ENCODE results near the gene SLC2A4.
"Not testable (repeated sequence)": the region's sequence is repeated elsewhere in the genome, so short reads cannot be mapped to it uniquely, and the experiment has no call there.

SLC2A4 gene

GRCh38 chr17:7324438-7324779 is 42.9 kb downstream of the SLC2A4 start:
- no peak for DNase-seq (ENCODE audit: low read depth, low spot score)

GRCh38 chr17:7325031-7325528 is 43.6 kb downstream of the SLC2A4 start:
- no peak for DNase-seq (ENCODE audit: low read depth, low spot score)

- no peak for DNase-seq (ENCODE audit: low read depth, low spot score)
These were observed 44.7 kb downstream of the SLC2A4 start for GRCh38 chr17:7326186-7326585.

- DNase-seq (ENCODE audit: low read depth, low spot score) = no peak
These were observed 45.5 kb downstream of the SLC2A4 start for GRCh38 chr17:7327056-7327455.

- no peak for DNase-seq (ENCODE audit: low read depth, low spot score)
These were observed 46.0 kb downstream of the SLC2A4 start for GRCh38 chr17:7327501-7327900.

GRCh38 chr17:7328009-7328408 is 46.5 kb downstream of the SLC2A4 start:
- DNase-seq (ENCODE audit: low read depth, low spot score) = no peak

GRCh38 chr17:7328840-7329373 is 47.4 kb downstream of the SLC2A4 start, which contains the start of gene NEURL4:
Gene NEURL4, minus strand, starts transcription at chr17:7329335. Its CDS starts 23 bp downstream, at chr17:7329312.
- no peak for DNase-seq (ENCODE audit: low read depth, low spot score)

GRCh38 chr17:7329374-7329996 is 48.0 kb downstream of the SLC2A4 start:
- peak; percentile 92 for DNase-seq (ENCODE audit: low read depth, low spot score)

GRCh38 chr17:7329997-7330637 is 48.6 kb downstream of the SLC2A4 start:
- peak; percentile 57 for DNase-seq (ENCODE audit: low read depth, low spot score)

GRCh38 chr17:7330638-7331015 is 49.1 kb downstream of the SLC2A4 start:
- no peak for DNase-seq (ENCODE audit: low read depth, low spot score)

GRCh38 chr17:7332111-7332510 is 50.6 kb downstream of the SLC2A4 start:
- DNase-seq (ENCODE audit: low read depth, low spot score) = no peak

GRCh38 chr17:7332600-7333069 is 51.1 kb downstream of the SLC2A4 start:
- DNase-seq (ENCODE audit: low read depth, low spot score) = not testable (repeated sequence)

GRCh38 chr17:7334938-7335538 is 53.5 kb downstream of the SLC2A4 start:
- no peak for DNase-seq (ENCODE audit: low read depth, low spot score)

GRCh38 chr17:7335765-7336164 is 54.2 kb downstream of the SLC2A4 start:
- not testable (repeated sequence) for DNase-seq (ENCODE audit: low read depth, low spot score)

GRCh38 chr17:7336240-7337175 is 55.0 kb downstream of the SLC2A4 start, which contains the start of gene ACAP1:
Gene ACAP1, plus strand, starts transcription at chr17:7336529. Its CDS starts 206 bp downstream, at chr17:7336735.
- DNase-seq (ENCODE audit: low read depth, low spot score) = peak; percentile 69

GRCh38 chr17:7337600-7337999 is 56.1 kb downstream of the SLC2A4 start:
- not testable (repeated sequence) for DNase-seq (ENCODE audit: low read depth, low spot score)

Measured in activated CD4-positive, CD25-positive, alpha-beta regulatory T cell treated with anti-CD3 and anti-CD28 coated beads, Interleukin-2, amount 50 U/mL, for 16 hours (primary cell).